Mesenchymal stem cell (in vitro differentiated cells and primary cell): Measurements from ENCODE around the gene SEC22B.
"Not testable (repeated sequence)": the region's sequence is repeated elsewhere in the genome, so short reads cannot be mapped to it uniquely, and the experiment has no call there.

Experiments used
- DNase-seq: peaks from one replicate; pipeline ENCODE4 v3.0.0-alpha.2; 2013
- H2AFZ ChIP-seq: one replicate; pipeline ENCODE4 v1.6.1; 2013; ENCODE audit warnings: low read depth, mild to moderate bottlenecking, control low read depth, inconsistent platforms, low read length, moderate library complexity
- H2AK5ac ChIP-seq: 2 replicates; pipeline ENCODE4 v1.6.1; 2013; ENCODE audit warnings: low read length, moderate library complexity, mild to moderate bottlenecking, inconsistent platforms; ENCODE audit not compliant: severe bottlenecking
- H2BK120ac ChIP-seq: one replicate; pipeline ENCODE4 v1.6.1; 2013; ENCODE audit warnings: low read depth, mild to moderate bottlenecking, inconsistent platforms, low read length, moderate library complexity
- H2BK12ac ChIP-seq, 2 experiments: one replicate each; pipeline ENCODE4 v1.6.1; 2013; ENCODE audit warnings: inconsistent platforms in 2 of 2, low read length in 2 of 2, mild to moderate bottlenecking in 2 of 2, moderate library complexity in 2 of 2, control low read depth in 1 of 2
- H2BK15ac ChIP-seq: one replicate; pipeline ENCODE4 v1.6.1; 2013; ENCODE audit warnings: mild to moderate bottlenecking, low read depth, inconsistent platforms; ENCODE audit not compliant: poor library complexity, severe bottlenecking
- H2BK5ac ChIP-seq: 2 replicates; pipeline ENCODE4 v1.6.1; 2013; ENCODE audit warnings: low read depth, mild to moderate bottlenecking, low read length, control low read depth, inconsistent platforms; ENCODE audit not compliant: poor library complexity, severe bottlenecking
- H3K14ac ChIP-seq, 2 experiments: one replicate each; pipeline ENCODE4 v1.6.1; 2013; ENCODE audit warnings: inconsistent platforms in 2 of 2, low read length in 2 of 2, control low read depth in 1 of 2, mild to moderate bottlenecking in 1 of 2, moderate library complexity in 1 of 2
- H3K18ac ChIP-seq, 2 experiments: one replicate each; pipeline ENCODE4 v1.6.1; 2013; ENCODE audit warnings: inconsistent platforms in 2 of 2, low read length in 2 of 2, control low read depth in 1 of 2, low read depth in 1 of 2, mild to moderate bottlenecking in 1 of 2
- H3K23ac ChIP-seq, 2 experiments: one replicate each; pipeline ENCODE4 v1.6.1; 2013; ENCODE audit warnings: inconsistent platforms in 2 of 2, low read length in 2 of 2, mild to moderate bottlenecking in 2 of 2, moderate library complexity in 2 of 2, control low read depth in 1 of 2
- H3K27ac ChIP-seq: 2 replicates; pipeline ENCODE4 v1.5.1; 2013; ENCODE audit warnings: mild to moderate bottlenecking, moderate library complexity, low read length, control low read depth, inconsistent platforms; ENCODE audit not compliant: poor library complexity, severe bottlenecking
- H3K27me3 ChIP-seq, 2 experiments: 2 replicates each; pipeline versions ENCODE4 v1.6.1 to v1.7.0; 2013; ENCODE audit warnings: low read length in 2 of 2, mild to moderate bottlenecking in 2 of 2, moderate library complexity in 2 of 2, control low read depth in 1 of 2, inconsistent platforms in 1 of 2; ENCODE audit not compliant: control insufficient read depth in 1 of 2, insufficient read depth in 1 of 2
- H3K36me3 ChIP-seq, 2 experiments: 2 replicates each; pipeline versions ENCODE4 v1.6.1 to v1.7.0; 2013; ENCODE audit warnings: low read length in 2 of 2, control low read depth in 1 of 2, inconsistent platforms in 1 of 2, low read depth in 1 of 2, mild to moderate bottlenecking in 1 of 2; ENCODE audit not compliant: insufficient read depth in 2 of 2, control insufficient read depth in 1 of 2
- H3K4ac ChIP-seq, 2 experiments: one replicate each; pipeline ENCODE4 v1.6.1; 2013; ENCODE audit warnings: inconsistent platforms in 2 of 2, low read length in 2 of 2, mild to moderate bottlenecking in 2 of 2, moderate library complexity in 2 of 2, control low read depth in 1 of 2, low read depth in 1 of 2
- H3K4me1 ChIP-seq: 2 replicates; pipeline ENCODE4 v1.6.1; 2013; ENCODE audit warnings: low read depth, low read length, control low read depth; ENCODE audit not compliant: control insufficient read depth, insufficient read depth
- H3K4me2 ChIP-seq: 2 replicates; pipeline ENCODE4 v1.6.1; 2013; ENCODE audit warnings: low read length, mild to moderate bottlenecking, inconsistent platforms; ENCODE audit not compliant: poor library complexity, severe bottlenecking
- H3K4me3 ChIP-seq, 2 experiments: 2 replicates each; pipeline versions ENCODE4 v1.5.1 to v1.7.0; 2013; ENCODE audit warnings: low read length in 2 of 2, mild to moderate bottlenecking in 2 of 2, control low read depth in 1 of 2, low read depth in 1 of 2; ENCODE audit not compliant: insufficient read depth in 1 of 2
- H3K79me1 ChIP-seq: replicated peaks from 2 replicates; pipeline ENCODE4 v1.6.1; 2013; ENCODE audit warnings: mild to moderate bottlenecking, control low read depth, low read length, inconsistent platforms; ENCODE audit not compliant: poor library complexity, severe bottlenecking
- H3K9ac ChIP-seq: 2 replicates; pipeline ENCODE4 v1.7.0; 2013; ENCODE audit warnings: mild to moderate bottlenecking, low read length, moderate library complexity
- H3K9me3 ChIP-seq: 2 replicates; pipeline ENCODE4 v1.7.0; 2013; ENCODE audit warnings: mild to moderate bottlenecking, low read length; ENCODE audit not compliant: control insufficient read depth
- H4K8ac ChIP-seq: one replicate; pipeline ENCODE4 v1.6.1; 2013; ENCODE audit warnings: inconsistent platforms, mild to moderate bottlenecking, low read length, moderate library complexity
- H4K91ac ChIP-seq: one replicate; pipeline ENCODE4 v1.6.1; 2013; ENCODE audit warnings: mild to moderate bottlenecking, low read length, inconsistent platforms
- WGBS: methylation state at CpG from one replicate; pipeline ENCODE4 v1.1.7; 2013; ENCODE audit warnings: mixed read lengths; 5-methylcytosine and 5-hydroxymethylcytosine counted together

The SEC22B gene

GRCh38 chr1:120124628-120125027 is 51.7 kb downstream of the SEC22B start:
- not testable (repeated sequence) for H3K4me1 ChIP-seq, H2AK5ac ChIP-seq, H4K91ac ChIP-seq, H3K4me2 ChIP-seq, H3K18ac ChIP-seq, H3K27ac ChIP-seq, H3K23ac ChIP-seq, DNase-seq, H2BK12ac ChIP-seq, H3K9me3 ChIP-seq, H4K8ac ChIP-seq, H2BK120ac ChIP-seq, H2BK15ac ChIP-seq, H2BK5ac ChIP-seq, H3K79me1 ChIP-seq, H3K4me3 ChIP-seq, H3K9ac ChIP-seq, H2AFZ ChIP-seq, H3K27me3 ChIP-seq, H3K14ac ChIP-seq, H3K4ac ChIP-seq, H3K36me3 ChIP-seq
- WGBS: no CpG with 5 or more reads among the region's 1 CpG

GRCh38 chr1:120123813-120124510 is 52.4 kb downstream of the SEC22B start:
- not testable (repeated sequence) for H3K4me3 ChIP-seq, H2BK15ac ChIP-seq, H2BK5ac ChIP-seq, H3K36me3 ChIP-seq, H3K9me3 ChIP-seq, DNase-seq, H2AFZ ChIP-seq, H2AK5ac ChIP-seq, H3K4me2 ChIP-seq, H3K27me3 ChIP-seq, H2BK12ac ChIP-seq, H3K14ac ChIP-seq, H3K27ac ChIP-seq, H3K23ac ChIP-seq, H3K9ac ChIP-seq, H3K4ac ChIP-seq, H3K4me1 ChIP-seq, H2BK120ac ChIP-seq, H3K18ac ChIP-seq, H3K79me1 ChIP-seq, H4K91ac ChIP-seq, H4K8ac ChIP-seq
- WGBS: 98% methylated on average over 4 of the region's 4 CpGs

GRCh38 chr1:120122262-120122893 is 53.9 kb downstream of the SEC22B start:
- H3K4me1 ChIP-seq, H3K36me3 ChIP-seq, H4K8ac ChIP-seq, H3K27ac ChIP-seq, H2BK12ac ChIP-seq, H3K4me2 ChIP-seq, H3K4ac ChIP-seq, H2BK120ac ChIP-seq, H3K79me1 ChIP-seq, H3K9me3 ChIP-seq, H2BK5ac ChIP-seq, H2AK5ac ChIP-seq, H2BK15ac ChIP-seq, H3K4me3 ChIP-seq, H3K14ac ChIP-seq, H3K18ac ChIP-seq, H4K91ac ChIP-seq, H3K23ac ChIP-seq, H3K27me3 ChIP-seq, H2AFZ ChIP-seq, DNase-seq, H3K9ac ChIP-seq: not testable (repeated sequence)
- no CpG with 5 or more reads among the region's 5 CpGs for WGBS

- not testable (repeated sequence) for H2BK15ac ChIP-seq, H3K18ac ChIP-seq, H3K36me3 ChIP-seq, H2AK5ac ChIP-seq, H4K8ac ChIP-seq, DNase-seq, H2BK5ac ChIP-seq, H3K79me1 ChIP-seq, H2BK12ac ChIP-seq, H3K9me3 ChIP-seq, H4K91ac ChIP-seq, H3K4me2 ChIP-seq, H2BK120ac ChIP-seq, H3K23ac ChIP-seq, H3K4ac ChIP-seq, H3K14ac ChIP-seq, H3K27ac ChIP-seq, H3K27me3 ChIP-seq, H2AFZ ChIP-seq, H3K9ac ChIP-seq, H3K4me3 ChIP-seq, H3K4me1 ChIP-seq
- WGBS: no CpG with 5 or more reads among the region's 1 CpG
Observed at GRCh38 chr1:120121830-120122229, 54.5 kb downstream of the SEC22B start.
